Activated CD4-positive, alpha-beta T cell treated with anti-CD3 and anti-CD28 coated beads for 4 hours (primary cell): ENCODE measurements around the gene GALNT18.
"Not testable (repeated sequence)": the region's sequence is repeated elsewhere in the genome, so short reads cannot be mapped to it uniquely, and the experiment has no call there.

Source experiments
- DNase-seq, 2 donors: peaks; one replicate each; pipeline ENCODE4 v3.0.0-alpha.2; 2020

Gene GALNT18

GRCh38 chr11:11380340-11380739, 241.5 kb downstream of the GALNT18 start:
- no peak for DNase-seq

GRCh38 chr11:11379661-11380060, 242.1 kb downstream of the GALNT18 start:
- no peak for DNase-seq

- no peak for DNase-seq
Measured at GRCh38 chr11:11378184-11378940, 243.4 kb downstream of the GALNT18 start.

GRCh38 chr11:11374358-11375148, 247.3 kb downstream of the GALNT18 start:
- DNase-seq, result no peak

GRCh38 chr11:11373934-11374333, 247.9 kb downstream of the GALNT18 start:
- DNase-seq, result no peak

GRCh38 chr11:11372461-11372860, 249.3 kb downstream of the GALNT18 start:
- no peak for DNase-seq

- DNase-seq, result no peak
Measured at GRCh38 chr11:11370962-11371303, 250.9 kb downstream of the GALNT18 start.

GRCh38 chr11:11370255-11370961, 251.4 kb downstream of the GALNT18 start:
- no peak for DNase-seq

- DNase-seq, result no peak
Measured at GRCh38 chr11:11366793-11367192, 255.0 kb downstream of the GALNT18 start.

GRCh38 chr11:11363674-11364073, 258.1 kb downstream of the GALNT18 start:
- no peak for DNase-seq

GRCh38 chr11:11359611-11360010, 262.2 kb downstream of the GALNT18 start:
- DNase-seq, result no peak

GRCh38 chr11:11356842-11357241, 265.0 kb downstream of the GALNT18 start:
- no peak for DNase-seq

- DNase-seq, result not testable (repeated sequence)
Measured at GRCh38 chr11:11352878-11353277, 268.9 kb downstream of the GALNT18 start, which contains the start of gene CSNK2A3. Gene CSNK2A3, minus strand, starts transcription at chr11:11353250. Its CDS starts 131 bp downstream, at chr11:11353119.

- not testable (repeated sequence) for DNase-seq
Measured at GRCh38 chr11:11351851-11352250, 270.0 kb downstream of the GALNT18 start.

- DNase-seq, result no peak
Measured at GRCh38 chr11:11351042-11351586, 270.7 kb downstream of the GALNT18 start.

- no peak for DNase-seq
Measured at GRCh38 chr11:11349870-11350337, 271.9 kb downstream of the GALNT18 start.

GRCh38 chr11:11349106-11349825, 272.5 kb downstream of the GALNT18 start:
- DNase-seq, result no peak

GRCh38 chr11:11348303-11348702, 273.5 kb downstream of the GALNT18 start:
- no peak for DNase-seq

GRCh38 chr11:11347592-11347991, 274.2 kb downstream of the GALNT18 start:
- no peak for DNase-seq

GRCh38 chr11:11346303-11346702, 275.5 kb downstream of the GALNT18 start:
- DNase-seq, result no peak

GRCh38 chr11:11345099-11345498, 276.7 kb downstream of the GALNT18 start:
- DNase-seq, result no peak

- DNase-seq, result no peak
Measured at GRCh38 chr11:11344045-11344444, 277.8 kb downstream of the GALNT18 start.
